GM18499 (cell line): ENCODE data around the gene IDE.
"Not testable (repeated sequence)": the region's sequence is repeated elsewhere in the genome, so short reads cannot be mapped to it uniquely, and the experiment has no call there.

Source experiments
- ATAC-seq: cut with Tn5 transposase; IDR thresholded peaks from one replicate; pipeline ENCODE4 v1.9.1; 2021; ENCODE audit warnings: moderate number of reproducible peaks; ENCODE audit not compliant: insufficient read depth, unreplicated experiment

IDE gene

GRCh38 chr10:92573798-92574547 lies at the start of gene IDE:
Gene IDE, minus strand, starts transcription at chr10:92574093. Its CDS starts 74 bp downstream, at chr10:92574019.
- peak; percentile 43 for ATAC-seq

DNA sequence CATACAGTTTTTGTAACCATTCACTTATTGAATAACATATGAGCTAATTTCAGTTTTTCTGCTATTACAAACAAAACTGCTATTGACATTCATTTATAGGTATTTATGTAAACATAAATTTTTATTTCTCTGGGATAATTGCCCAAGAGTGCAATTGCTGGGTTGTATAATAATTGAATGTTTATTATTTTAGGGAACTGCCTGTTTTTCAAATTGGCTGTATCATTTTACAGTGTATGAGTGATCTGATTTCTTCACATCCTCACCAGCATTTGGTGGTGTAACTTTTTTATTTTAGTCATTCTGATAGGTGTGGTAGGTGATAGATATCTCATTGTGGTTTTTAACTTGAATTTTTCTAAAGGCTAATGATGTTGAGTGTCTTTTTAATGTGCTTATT lies 45.5 kb upstream of the IDE start:
- ATAC-seq: no peak

- ATAC-seq: no peak
These were observed 41.6 kb upstream of the IDE start for GRCh38 chr10:92615515-92615914.

DNA sequence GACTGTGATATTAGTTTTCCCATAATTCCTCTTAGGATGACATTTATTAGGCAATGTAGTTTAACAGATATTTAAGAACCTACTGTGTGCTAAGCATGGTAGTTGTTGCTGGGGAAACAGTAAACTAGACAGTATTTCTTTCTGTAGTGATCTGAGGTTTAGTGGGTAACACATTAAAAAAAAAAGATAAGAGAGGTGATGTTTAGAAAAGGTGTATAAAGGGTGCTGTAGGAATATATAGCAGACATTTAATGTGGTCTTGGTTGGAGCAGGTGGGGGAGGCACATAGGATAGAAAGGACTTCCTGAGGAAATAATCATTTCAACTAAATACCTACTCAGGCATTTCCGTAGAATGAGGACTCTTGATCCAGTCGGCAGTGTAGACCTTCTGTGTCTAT lies 30.9 kb upstream of the IDE start:
- no peak for ATAC-seq

- ATAC-seq: no peak
These were observed 24.4 kb upstream of the IDE start for GRCh38 chr10:92598321-92598720.

DNA sequence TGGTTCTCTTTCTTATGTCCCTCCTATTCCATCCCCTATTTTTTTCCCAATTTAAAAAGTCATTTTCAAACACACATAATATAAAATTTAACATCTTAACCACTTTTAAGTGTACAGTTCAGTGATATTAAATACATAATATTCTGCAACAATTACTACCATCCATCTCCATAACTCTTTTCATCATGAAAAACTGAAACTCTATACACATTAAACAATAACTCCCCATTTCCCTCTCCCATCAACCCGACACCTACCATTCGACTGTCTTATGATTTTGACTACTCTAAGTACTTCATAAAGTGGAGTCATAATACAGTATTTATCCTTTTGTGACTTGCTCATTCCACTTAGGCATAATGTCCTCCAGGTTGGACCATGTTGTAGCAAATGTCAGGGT lies 21.6 kb upstream of the IDE start:
- ATAC-seq: no peak

DNA sequence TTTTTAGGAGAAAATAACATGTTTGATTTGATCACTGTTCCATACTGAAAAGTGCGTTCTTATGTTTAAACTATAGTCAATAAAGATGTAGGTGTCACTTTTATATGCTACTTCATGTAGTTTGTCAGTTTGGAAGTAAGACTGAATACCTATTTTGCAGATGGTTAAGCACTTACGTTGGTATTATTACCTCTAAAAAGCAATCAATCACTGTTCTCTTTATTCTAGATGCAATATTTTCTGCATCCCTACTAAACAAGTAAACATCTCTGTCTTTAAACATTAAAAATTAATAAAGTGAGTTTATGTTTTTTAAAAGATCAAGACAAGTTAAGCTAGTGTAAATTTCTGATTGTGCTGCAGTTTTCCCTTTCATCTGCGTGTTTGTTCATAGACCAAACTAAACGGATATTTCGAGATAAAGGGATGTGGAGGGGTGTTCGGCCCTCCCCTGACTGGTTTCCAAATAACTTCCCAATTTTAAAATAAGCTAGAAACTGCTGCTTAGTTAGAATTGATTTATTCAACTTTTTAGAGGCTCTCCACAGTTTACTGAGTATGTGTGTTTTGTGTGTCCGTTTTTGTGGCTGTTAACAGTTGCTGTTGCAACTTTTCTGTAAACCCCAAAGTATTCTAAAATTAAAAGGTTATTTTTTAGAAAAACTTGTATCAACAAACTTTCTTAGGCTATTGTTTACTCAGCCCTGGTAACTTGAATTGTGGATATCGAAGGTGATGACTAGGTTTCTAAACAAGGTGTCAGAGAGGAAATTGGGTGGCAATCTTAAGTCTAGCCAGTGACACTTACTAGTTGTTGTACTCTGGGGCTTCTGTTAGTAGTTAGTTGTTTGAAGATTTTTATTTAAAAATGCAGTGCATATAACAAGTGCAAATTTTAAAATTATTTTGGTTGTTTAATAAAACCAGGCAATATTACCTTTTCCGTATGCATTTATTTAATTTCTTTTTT lies 20.0 kb upstream of the IDE start:
- ATAC-seq: no peak

DNA sequence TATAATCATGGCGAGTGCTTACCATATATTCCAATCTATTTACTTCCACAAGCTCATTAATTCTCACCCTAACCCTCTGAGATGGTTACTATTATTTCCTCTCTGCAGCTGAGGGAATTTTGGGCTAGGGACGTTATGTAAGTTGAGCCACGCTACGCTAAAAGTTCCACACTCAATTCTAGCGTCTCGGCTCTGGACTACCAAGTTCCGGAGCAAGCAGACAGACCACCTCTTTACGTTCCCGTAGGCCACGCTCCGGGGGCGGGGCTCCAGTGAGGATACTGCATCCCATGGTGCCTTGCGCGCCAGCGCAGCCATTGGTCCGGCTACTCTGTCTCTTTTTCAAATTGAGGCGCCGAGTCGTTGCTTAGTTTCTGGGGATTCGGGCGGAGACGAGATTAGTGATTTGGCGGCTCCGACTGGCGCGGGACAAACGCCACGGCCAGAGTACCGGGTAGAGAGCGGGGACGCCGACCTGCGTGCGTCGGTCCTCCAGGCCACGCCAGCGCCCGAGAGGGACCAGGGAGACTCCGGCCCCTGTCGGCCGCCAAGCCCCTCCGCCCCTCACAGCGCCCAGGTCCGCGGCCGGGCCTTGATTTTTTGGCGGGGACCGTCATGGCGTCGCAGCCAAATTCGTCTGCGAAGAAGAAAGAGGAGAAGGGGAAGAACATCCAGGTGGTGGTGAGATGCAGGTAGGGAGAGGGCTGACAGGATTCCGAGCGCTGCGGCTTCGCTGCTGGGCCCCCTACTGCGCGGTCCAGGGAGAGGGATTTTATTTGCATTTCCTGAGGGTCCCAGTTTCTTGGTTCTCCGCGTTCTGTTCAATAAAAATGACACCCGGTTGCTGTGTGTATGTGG lies 19.1 kb upstream of the IDE start, which contains the start of gene KIF11:
Gene KIF11 (plus strand): TSS at position 370 of the 858 bp plus-strand sequence. CDS start 246 bp downstream, at position 616.
- ATAC-seq: peak; percentile 58

DNA sequence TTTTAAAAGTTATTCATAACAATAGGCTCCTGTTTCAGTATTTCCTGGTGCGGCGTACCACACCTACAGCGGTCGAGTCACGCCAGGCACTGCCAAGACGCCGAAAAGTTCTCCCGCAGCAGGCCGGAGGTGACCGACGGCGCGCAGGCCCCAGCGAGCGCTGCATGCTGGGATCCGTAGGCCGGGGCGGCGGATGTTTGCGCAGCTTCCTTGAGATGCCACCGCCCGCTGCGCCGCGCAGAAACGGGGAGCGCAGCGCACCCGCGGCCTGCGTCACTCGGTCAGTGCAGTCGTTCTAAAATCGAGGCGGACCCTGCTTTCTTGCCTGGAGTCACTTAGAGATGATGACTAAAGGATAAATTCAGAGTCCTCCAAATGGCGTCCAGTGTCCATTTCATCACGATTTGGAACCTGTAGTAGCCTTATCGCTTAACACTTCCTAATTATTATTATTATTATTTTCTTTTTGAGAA lies 17.7 kb upstream of the IDE start:
- ATAC-seq: peak; percentile 50

GRCh38 chr10:92590623-92591549 lies 17.0 kb upstream of the IDE start:
- peak; percentile 8 for ATAC-seq

DNA sequence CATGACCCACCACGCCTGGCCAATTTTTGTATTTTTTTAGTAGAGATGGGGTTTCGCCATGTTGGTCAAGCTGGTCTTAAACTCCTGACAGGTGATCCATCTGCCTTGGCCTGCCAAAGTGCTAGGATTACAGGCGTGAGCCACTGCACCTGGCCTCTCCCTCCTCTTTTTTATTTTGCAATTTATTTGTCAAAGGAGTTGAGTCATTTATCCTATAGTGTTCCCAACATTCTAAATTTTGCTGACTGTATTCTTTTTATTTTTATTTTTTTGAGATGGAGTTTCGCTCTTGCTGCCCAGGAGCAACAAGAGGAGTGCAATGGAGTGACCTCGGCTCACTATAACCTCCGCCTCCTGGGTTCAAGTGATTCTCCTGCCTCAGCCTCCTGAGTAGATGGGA lies 8.5 kb upstream of the IDE start:
- not testable (repeated sequence) for ATAC-seq

DNA sequence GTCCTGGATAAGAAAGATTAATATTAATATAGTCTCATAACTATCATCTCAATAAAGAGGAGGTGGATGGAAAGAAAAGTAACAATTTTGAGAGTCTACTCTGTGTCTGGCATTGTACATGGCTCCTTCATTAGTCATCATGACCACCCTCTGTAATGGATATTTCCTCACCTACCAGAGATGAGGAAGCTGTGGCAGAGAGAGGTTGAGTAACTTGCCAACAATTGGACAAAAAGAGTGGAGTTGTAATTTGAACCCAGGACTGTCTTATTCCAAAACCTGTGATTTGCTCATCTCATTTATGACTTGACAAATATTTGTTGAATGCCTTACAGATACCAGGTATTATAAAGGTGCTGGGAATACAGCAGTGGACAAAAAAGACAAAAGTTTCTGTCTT lies 2.1 kb upstream of the IDE start:
- ATAC-seq: no peak

- ATAC-seq: peak; percentile 18
These were observed 812 bp upstream of the IDE start for GRCh38 chr10:92574548-92575261.

DNA sequence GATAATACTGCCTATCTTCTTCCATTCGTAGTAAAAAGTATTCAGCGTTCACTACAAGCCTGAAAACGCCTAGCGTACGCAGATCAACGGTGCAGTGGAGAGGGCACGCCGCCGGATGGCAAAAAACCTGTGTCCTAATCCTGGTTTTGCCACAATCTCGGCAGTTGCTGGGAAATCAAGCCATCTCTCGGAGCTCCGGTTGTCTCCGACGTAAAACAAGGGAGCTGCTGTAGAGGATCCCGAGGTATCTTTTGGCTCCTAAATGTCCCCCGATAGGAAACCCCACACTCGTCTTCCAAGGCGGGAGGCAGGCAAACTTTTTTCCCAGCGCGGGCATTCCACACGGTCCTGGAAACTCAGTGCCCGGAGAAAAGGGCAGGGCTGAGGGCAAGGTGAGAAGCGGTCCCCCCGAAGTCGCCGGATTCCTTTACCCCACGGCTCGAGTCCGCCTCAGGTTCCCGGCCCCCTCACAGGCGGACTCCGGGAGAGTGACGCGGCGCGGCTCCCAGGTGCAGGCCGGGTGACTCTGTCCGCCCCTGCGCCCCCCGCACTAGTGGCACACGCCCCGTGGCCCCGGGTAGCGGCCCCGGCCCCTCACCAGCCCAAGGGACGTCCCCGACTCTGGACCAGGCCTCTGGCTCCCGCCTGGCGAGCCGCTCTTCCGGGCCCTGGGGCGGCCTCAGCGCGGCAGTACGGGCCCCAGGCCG lies 649 bp downstream of the IDE start:
- no peak for ATAC-seq

DNA sequence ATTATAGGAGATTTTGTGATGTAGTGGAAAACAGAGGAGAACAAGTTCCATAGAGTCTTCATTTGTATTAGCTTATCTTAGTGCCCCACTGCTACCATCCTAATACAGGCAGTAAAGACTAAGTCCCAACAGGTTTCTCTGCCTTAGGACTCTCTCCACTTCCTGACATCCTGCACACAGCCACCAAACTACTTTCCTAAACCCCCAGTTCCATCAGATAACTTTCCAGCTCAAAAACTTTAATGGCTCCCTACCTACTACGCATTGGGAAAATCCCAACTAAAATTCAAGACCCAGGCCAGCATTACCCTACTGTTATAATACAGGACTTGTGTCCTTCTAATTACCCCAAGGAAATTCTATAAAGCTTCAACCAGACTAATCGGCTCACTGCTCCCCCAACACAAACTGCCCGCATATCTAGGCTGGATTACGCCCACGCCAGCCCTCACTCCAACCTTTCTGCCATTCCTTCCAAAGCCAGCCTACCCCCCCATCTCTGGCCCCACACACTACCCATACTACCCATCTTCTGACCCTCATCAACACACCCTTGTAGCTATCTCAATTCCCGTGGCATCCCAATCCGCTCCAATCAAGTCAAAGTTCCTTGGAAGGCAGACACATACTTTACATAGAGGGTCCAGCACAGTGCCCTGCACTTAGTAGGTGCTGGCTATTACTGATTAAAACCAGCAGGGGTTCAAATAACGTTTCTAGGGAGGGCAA lies 1.4 kb downstream of the IDE start:
- ATAC-seq: no peak

DNA sequence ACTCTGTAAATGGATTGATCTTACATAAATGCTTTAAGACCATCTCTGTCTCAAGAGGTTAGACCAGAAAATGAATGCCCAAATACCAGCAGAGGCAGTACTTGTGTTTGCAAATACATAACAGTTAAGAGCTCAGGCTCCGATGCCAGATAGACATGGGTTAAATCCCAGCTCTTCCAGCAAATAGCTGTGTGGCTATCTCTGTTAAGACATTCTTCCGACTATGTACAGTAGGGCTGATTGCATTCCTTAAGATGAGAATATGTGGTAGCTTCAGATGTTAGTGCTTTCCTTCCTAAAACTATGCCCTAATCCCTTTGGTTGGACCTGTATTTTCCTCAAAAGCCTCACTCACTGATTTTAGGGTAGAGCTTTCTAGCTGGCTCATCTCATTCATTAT lies 2.2 kb downstream of the IDE start:
- no peak for ATAC-seq

DNA sequence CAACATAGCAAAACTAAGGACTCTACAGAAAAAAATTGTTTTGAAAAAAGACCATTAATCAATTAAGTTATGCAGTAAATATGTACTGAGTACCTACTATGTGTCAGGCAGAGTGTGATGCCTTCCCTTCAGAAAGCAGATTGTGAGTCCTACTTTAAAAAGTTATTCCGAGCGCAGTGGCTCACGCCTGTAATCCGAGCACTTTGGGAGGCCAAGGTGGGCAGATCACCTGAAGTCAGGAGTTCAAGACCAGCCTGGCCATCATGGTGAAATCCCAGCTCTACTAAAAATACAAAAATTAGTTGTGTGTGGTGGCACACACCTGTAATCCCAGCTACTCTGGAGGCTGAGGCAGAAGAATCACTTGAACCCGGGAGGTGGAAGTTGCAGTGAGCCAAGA lies 4.2 kb downstream of the IDE start:
- not testable (repeated sequence) for ATAC-seq
